Prostate gland (tissue), 2 donors: ENCODE data around the gene LRRC59. TPM values are rescaled to one million over a fixed set of nuclear protein-coding genes. Genes with fewer than 3 reads are reported as not detected.
A peak's percentile ranks its signal among the peaks of the same experiment; 100 is the strongest.
"Not testable (repeated sequence)": the region's sequence is repeated elsewhere in the genome, so short reads cannot be mapped to it uniquely, and the experiment has no call there.

Experiments
- DNase-seq: peaks from one replicate; pipeline ENCODE4 v3.0.0-alpha.2; 2019; ENCODE audit warnings: low spot score
- H3K27ac ChIP-seq, 2 donors: fragments of 200-600 bp; sonication (generic); 2 replicates each; pipeline ENCODE4 v1.5.1; 2017 to 2019
- H3K27me3 ChIP-seq: fragments of 200-600 bp; sonication (generic); replicated peaks from 2 replicates; pipeline ENCODE4 v1.5.1; 2019; ENCODE audit not compliant: insufficient read depth
- H3K36me3 ChIP-seq, 2 donors: fragments of 200-600 bp; sonication (generic); 1 replicate in 1 of 2; 2 replicates in 1 of 2; pipeline versions ENCODE4 v1.5.1 to v1.8.1; 2017 to 2019
- H3K4me1 ChIP-seq: fragments of 200-600 bp; sonication (generic); replicated peaks from 2 replicates; pipeline ENCODE4 v1.5.1; 2019
- H3K4me3 ChIP-seq, 2 donors: fragments of 200-600 bp; sonication (generic); 2 replicates each; pipeline ENCODE4 v1.5.1; 2017 to 2019
- H3K9me3 ChIP-seq: fragments of 200-600 bp; sonication (generic); 2 replicates; pipeline ENCODE4 v1.5.1; 2017
- POLR2A ChIP-seq: fragments of 450-650 bp; IDR thresholded peaks from one replicate; pipeline ENCODE4 v1.6.1; 2016; ENCODE audit warnings: antibody characterized with exemption, mild to moderate bottlenecking
- POLR2AphosphoS5 ChIP-seq: sonication (generic); formaldehyde crosslinking; IDR thresholded peaks from one replicate; pipeline ENCODE4 v1.6.1; 2017; ENCODE audit warnings: antibody characterized with exemption
- WGBS: methylation state at CpG from one replicate; pipeline ENCODE4 v1.1.5; 2018; 5-methylcytosine and 5-hydroxymethylcytosine counted together
- intact Hi-C: fragments of 100-400 bp; cut with DNase I; formaldehyde crosslinking; loops from one replicate; pipeline ENCODE4 v1.14.2; 2022
- total RNA-seq, 2 donors: library from RNA; depleted of rRNA; stranded (reverse); fragments of >200 nt; gene quantifications; one replicate each; pipeline ENCODE4 v1.1.0, GENCODE V29; 2016
- TF ChIP-seq, protein P1 (sequence below), 4 experiments: fragments of 200-600 bp in 2 of 4; fragments of 450-650 bp in 2 of 4; sonication (generic) in 2 of 4; IDR thresholded peaks; 1 replicate in 3 of 4; 2 replicates in 1 of 4; pipeline ENCODE4 v1.5.1; 2016 to 2019; ENCODE audit warnings: antibody characterized with exemption in 4 of 4, mild to moderate bottlenecking in 2 of 4, moderate library complexity in 2 of 4

The LRRC59 gene
- total RNA-seq, 2 donors from 2014 or later, result 67.6 to 76.6 TPM

DNA sequence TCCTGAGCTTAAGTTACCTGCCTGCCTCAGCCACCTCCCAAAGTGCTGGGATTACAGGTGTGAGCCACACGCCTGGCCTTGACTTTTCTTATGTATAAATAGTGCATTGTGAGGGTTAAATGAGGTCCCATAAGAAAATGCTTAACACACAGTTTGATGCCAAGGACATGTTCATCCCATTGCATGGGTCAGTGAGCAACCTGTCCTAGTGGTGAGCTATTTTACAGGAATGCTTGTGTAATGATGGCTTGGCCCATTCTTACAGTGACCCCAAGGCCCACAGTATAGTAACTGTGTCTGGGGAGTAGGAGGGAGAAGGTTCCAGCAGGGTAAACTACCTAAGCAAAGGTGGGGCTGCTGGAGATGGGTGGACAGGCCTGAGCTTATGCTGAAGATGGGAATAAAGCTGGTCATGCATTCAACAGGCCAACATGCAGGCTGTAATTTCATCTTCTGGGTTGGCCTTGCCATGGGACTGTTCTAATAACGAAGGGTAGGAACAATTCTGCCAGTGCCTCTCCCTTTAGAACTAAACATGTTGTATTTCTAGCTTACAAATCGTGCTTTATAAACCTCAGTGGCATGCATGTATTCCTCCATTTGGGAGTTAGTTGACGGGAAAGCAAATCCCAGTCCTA, 34.9 kb upstream of the LRRC59 start:
- WGBS, result 95% methylated on average over 4 of the region's 4 CpGs
- TF ChIP-seq POLR2A (no peak), POLR2AphosphoS5 (no peak)
- TF ChIP-seq, protein P1, sequence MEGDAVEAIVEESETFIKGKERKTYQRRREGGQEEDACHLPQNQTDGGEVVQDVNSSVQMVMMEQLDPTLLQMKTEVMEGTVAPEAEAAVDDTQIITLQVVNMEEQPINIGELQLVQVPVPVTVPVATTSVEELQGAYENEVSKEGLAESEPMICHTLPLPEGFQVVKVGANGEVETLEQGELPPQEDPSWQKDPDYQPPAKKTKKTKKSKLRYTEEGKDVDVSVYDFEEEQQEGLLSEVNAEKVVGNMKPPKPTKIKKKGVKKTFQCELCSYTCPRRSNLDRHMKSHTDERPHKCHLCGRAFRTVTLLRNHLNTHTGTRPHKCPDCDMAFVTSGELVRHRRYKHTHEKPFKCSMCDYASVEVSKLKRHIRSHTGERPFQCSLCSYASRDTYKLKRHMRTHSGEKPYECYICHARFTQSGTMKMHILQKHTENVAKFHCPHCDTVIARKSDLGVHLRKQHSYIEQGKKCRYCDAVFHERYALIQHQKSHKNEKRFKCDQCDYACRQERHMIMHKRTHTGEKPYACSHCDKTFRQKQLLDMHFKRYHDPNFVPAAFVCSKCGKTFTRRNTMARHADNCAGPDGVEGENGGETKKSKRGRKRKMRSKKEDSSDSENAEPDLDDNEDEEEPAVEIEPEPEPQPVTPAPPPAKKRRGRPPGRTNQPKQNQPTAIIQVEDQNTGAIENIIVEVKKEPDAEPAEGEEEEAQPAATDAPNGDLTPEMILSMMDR (IDR thresholded peaks at IDR 0.05), result no peak
- no peak for DNase-seq
- H3K4me3 ChIP-seq, result no peak overlapping the region
- peaks cover 6% of the 10 kb centered on the region for H3K4me1 ChIP-seq
- H3K36me3 ChIP-seq, result no peaks in the 10 kb centered on the region
- no peaks in the 10 kb centered on the region for H3K9me3 ChIP-seq
- intact Hi-C loops, result no loop called here
- H3K27ac ChIP-seq, result no peak overlapping the region
- H3K27me3 ChIP-seq, result no peaks in the 10 kb centered on the region

DNA sequence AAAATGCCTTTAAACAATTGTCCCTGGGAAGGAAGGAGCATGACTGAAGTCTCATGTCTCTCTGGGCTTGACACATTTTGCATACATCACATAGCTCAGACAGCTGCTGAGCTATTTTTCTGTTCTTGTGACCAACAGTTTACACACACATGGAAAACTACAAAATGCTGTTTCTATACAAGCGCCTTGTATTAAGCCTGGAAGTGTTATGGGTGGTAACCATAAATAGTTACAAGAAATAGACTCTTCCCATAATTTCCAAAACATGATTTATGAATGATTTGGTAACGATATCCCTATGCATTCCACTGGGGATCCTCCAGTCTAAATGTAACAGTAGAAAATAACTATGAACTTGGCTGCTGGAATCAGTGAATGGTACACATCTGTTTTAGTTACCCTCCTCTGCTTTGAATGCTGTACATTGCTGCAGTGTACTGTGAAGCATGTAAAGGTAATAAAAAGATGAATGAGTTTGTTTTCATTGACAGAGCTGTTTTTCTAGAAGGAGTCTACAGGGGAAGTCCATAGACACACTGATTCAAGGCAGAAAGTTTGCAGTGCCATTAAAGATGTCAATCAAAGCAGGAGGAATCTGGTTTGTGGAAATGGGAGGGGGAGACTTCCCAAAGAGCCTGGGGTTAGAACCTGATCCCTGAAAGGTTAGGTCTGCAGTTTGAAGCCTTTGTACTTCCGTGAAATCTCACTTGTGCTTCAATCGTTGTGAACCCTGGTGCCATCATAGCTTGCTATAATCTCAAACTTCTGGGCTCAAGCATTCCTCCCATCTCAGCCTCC, 33.7 kb upstream of the LRRC59 start:
- peak overlapping the region in 1 of 2 donors; percentile 91 for H3K27ac ChIP-seq
- TF ChIP-seq POLR2A (no peak), POLR2AphosphoS5 (no peak)
- TF ChIP-seq, protein P1 (IDR thresholded peaks at IDR 0.05), result no peak
- H3K4me1 ChIP-seq, result peaks cover 7% of the 10 kb centered on the region
- no peak overlapping the region for H3K4me3 ChIP-seq
- H3K27me3 ChIP-seq, result no peaks in the 10 kb centered on the region
- 30% methylated on average over 4 of the region's 4 CpGs for WGBS
- no peaks in the 10 kb centered on the region for H3K9me3 ChIP-seq
- intact Hi-C loops, result no loop called here
- no peaks in the 10 kb centered on the region for H3K36me3 ChIP-seq
- no peak for DNase-seq

DNA sequence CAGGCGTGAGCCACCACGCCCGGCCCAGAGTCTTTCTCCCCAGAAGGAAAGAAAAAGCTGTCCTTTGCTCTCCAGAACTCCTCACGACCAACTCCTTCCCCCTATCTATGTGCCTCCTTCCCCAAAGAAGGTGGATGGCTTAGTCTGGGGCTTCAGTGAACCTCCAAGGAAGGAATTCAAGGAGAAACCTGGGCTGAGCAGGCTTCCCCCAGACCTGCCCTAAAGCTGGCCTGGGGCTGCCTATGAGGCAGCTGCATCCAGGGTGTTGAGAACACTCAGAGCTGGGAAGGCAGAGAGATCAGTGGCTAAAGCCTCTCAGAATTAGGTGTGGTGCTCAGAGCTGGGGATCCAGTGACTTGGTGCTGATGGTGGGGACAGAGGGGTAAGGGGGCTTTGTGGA, 32.5 kb upstream of the LRRC59 start:
- Histone ChIP-seq H3K4me3 (no peak overlapping the region), H3K27ac (peak overlapping the region; percentile 81 to 91), H3K36me3 (no peaks in the 10 kb centered on the region), H3K4me1 (peaks cover 7% of the 10 kb centered on the region), H3K9me3 (no peaks in the 10 kb centered on the region), H3K27me3 (no peaks in the 10 kb centered on the region)
- intact Hi-C loops, result no loop called here
- TF ChIP-seq, protein P1 (IDR thresholded peaks at IDR 0.05), result no peak
- TF ChIP-seq POLR2A, result no peak
- no peak for TF ChIP-seq POLR2AphosphoS5
- no peak for DNase-seq
- WGBS, result 86% methylated on average over 4 of the region's 4 CpGs

DNA sequence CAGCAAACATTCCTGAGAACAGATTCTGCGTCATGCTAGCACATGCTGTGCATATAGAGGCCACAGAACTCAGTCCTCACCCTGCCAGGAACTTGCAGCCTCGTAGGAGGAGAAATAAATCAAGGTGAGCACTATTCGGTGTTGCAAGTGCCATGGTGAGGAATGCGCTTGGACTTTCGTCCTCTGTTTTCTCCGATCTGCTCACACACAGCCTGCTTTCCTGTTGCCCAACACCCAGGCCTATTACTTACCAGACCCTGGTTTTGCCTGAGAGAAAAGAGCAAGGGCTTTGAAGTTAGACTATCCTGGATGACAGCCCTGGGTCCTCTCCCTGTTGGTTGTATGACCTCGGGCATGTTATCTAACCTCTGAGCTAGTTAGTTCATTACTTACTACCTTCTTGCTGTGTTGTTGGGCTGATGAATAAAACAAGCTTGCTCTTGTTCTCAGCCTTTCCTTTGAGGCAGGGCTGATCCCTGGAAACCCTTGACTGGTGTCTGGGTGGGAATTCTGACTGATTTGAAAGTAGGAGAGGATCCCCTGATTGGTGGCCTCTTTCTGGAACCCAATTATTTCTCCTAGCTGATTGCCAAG, 31.6 kb upstream of the LRRC59 start:
- no peaks in the 10 kb centered on the region for H3K36me3 ChIP-seq
- DNase-seq, result peak; percentile 82
- intact Hi-C loops, result no loop called here
- TF ChIP-seq, protein P1 (IDR thresholded peaks at IDR 0.05), result no peak
- TF ChIP-seq POLR2A, result peak; percentile 17
- peak; percentile 93 for TF ChIP-seq POLR2AphosphoS5
- peak overlapping the region; percentile 81 to 91 for H3K27ac ChIP-seq
- no peaks in the 10 kb centered on the region for H3K27me3 ChIP-seq
- peaks cover 7% of the 10 kb centered on the region for H3K4me1 ChIP-seq
- H3K9me3 ChIP-seq, result no peaks in the 10 kb centered on the region
- 37% methylated on average over 7 of the region's 7 CpGs for WGBS
- H3K4me3 ChIP-seq, result no peak overlapping the region

DNA sequence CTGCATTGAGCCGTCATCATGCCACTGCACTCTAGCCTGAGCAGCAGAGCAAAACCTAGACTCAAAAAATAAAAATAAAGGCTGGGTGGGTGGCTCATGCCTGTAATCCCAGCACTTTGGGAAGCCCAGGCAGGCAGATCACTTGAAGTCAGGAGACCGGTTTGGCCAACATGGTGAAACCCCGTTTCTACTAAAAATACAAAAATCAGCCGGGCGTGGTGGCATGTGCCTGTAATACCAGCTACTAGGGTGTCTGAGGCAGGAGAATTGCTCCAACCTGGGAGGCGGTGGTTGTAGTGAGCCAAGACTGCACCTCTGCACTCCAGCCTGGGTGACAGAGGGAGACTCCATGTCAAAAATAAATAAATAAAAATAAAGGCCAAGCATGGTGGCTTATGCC, 30.8 kb upstream of the LRRC59 start:
- peak overlapping the region; percentile 81 to 91 for H3K27ac ChIP-seq

More for the DNA sequence above, 30.8 kb upstream of the LRRC59 start:
- H3K36me3 ChIP-seq, H3K4me1 ChIP-seq, H3K9me3 ChIP-seq, DNase-seq, H3K27me3 ChIP-seq, H3K4me3 ChIP-seq, intact Hi-C loops: not testable (repeated sequence)
- WGBS, result 78% methylated on average over 6 of the region's 6 CpGs
